Sigmoid colon (tissue), 7 donors: ENCODE measurements around the gene CD247. TPM values are rescaled to one million over a fixed set of nuclear protein-coding genes. Genes with fewer than 3 reads are reported as not detected.

Experiments used
- DNase-seq: peaks from one replicate; pipeline ENCODE4 v3.0.0-alpha.2; 2019
- H3K27ac ChIP-seq, 4 donors: fragments of 200-600 bp; sonication (generic); one replicate each; pipeline ENCODE4 v1.5.1; 2016 to 2019; ENCODE audit warnings: mild to moderate bottlenecking in 1 of 4
- H3K27me3 ChIP-seq, 3 donors: fragments of 200-600 bp; sonication (generic); one replicate each; pipeline ENCODE4 v1.5.1; 2019; ENCODE audit warnings: mild to moderate bottlenecking in 1 of 3
- H3K36me3 ChIP-seq, 4 donors: fragments of 200-600 bp; sonication (generic); one replicate each; pipeline ENCODE4 v1.5.1; 2016 to 2019
- H3K4me1 ChIP-seq, 4 donors: fragments of 200-600 bp; sonication (generic); one replicate each; pipeline ENCODE4 v1.5.1; 2017 to 2019
- H3K4me3 ChIP-seq, 4 donors: fragments of 200-600 bp; sonication (generic); one replicate each; pipeline ENCODE4 v1.5.1; 2017 to 2019; ENCODE audit warnings: mild to moderate bottlenecking in 2 of 4, moderate library complexity in 1 of 4
- H3K9me3 ChIP-seq, 4 donors: fragments of 200-600 bp in 3 of 4; sonication (generic) in 3 of 4; one replicate each; pipeline versions ENCODE4 v1.5.1 to v1.6.1; 2013 to 2019
- CTCF ChIP-seq, 4 experiments: fragments of 450-650 bp in 3 of 4; fragments of 200-600 bp in 1 of 4; IDR thresholded peaks; one replicate each; pipeline ENCODE4 v1.5.1; 2016 to 2019; ENCODE audit warnings: antibody characterized with exemption in 4 of 4, mild to moderate bottlenecking in 3 of 4, moderate library complexity in 2 of 4
- EP300 ChIP-seq, 4 donors: sonication (generic); formaldehyde crosslinking; IDR thresholded peaks; one replicate each; pipeline ENCODE4 v1.6.1; 2017; ENCODE audit warnings: antibody characterized with exemption in 4 of 4
- POLR2A ChIP-seq, 2 donors: fragments of 450-650 bp; IDR thresholded peaks; one replicate each; pipeline ENCODE4 v1.6.1; 2016; ENCODE audit warnings: antibody characterized with exemption in 2 of 2, mild to moderate bottlenecking in 2 of 2, moderate library complexity in 2 of 2
- POLR2AphosphoS5 ChIP-seq, 4 donors: sonication (generic); formaldehyde crosslinking; IDR thresholded peaks; one replicate each; pipeline ENCODE4 v1.6.1; 2017; ENCODE audit warnings: antibody characterized with exemption in 4 of 4
- WGBS, 2 donors: extraction: QIAGEN DNeasy Blood & Tissue Kit; methylation state at CpG; one replicate each; pipeline ENCODE4 v1.1.7; 2013; 5-methylcytosine and 5-hydroxymethylcytosine counted together
- intact Hi-C: fragments of 100-400 bp; cut with DNase I; formaldehyde crosslinking; loops from one replicate; pipeline ENCODE4 v1.15.1; 2023
- polyA plus RNA-seq, 3 donors: library from polyadenylated mRNA; stranded (reverse); fragments of 200-250 nt; gene quantifications; one replicate each; pipeline ENCODE4 v1.2.3, GENCODE V29; 2013
- total RNA-seq, 4 donors: library from RNA; depleted of rRNA; stranded (reverse); fragments of >200 nt; gene quantifications; one replicate each; pipeline ENCODE4 v1.1.0, GENCODE V29; 2016
- donor health status: healthy with polysubstance abuse.
- donor health status: Bipolar disorder and iron deficiency.
- donor health status: healthy.

The CD247 gene
- total and polyA plus RNA-seq, 7 donors, result 0.36 to 20.3 (median 1.4) TPM; not detected in 3

DNA sequence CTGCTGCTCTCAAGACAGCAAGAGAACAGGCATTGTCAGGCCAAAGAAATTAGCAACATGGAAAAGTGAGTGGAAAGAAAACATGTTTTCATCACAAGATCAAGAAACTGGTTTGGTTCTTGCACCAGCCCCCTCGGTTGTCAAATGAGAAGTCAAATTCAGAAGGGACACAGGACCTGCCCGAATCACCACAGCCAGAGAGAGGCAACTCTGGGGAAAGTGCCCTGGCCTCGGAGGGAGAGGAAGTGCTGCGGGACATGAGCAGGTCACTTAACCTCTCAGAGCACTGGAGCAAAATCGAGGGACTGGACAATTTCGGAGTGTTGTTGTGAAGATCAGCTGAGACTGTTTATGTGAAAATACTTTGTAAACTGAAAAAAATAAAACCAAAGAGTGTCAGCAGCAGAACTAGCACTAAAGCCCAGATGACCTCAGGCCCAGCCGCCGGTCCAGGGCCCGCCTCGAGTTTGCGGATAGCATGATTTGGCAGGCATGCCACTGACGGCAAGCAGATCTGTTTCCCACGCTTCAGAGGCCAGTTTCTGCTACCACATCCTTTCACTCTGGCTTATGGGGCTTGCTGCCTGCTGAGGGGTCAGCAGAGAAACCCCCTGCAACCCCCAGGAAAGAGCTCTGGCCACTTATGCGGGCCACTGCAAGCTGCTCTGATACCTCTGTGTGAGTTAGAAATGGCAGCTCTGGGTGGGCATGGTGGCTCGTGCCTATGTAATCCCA lies 32.1 kb downstream of the CD247 start:
- no peaks in the 10 kb centered on the region for H3K27me3 ChIP-seq
- H3K4me1 ChIP-seq, result no peaks in the 10 kb centered on the region
- H3K36me3 ChIP-seq, result no peaks in the 10 kb centered on the region
- DNase-seq, result no peak
- H3K27ac ChIP-seq, result no peak overlapping the region
- 66 to 77% methylated on average over 15 of the region's 15 CpGs for WGBS, 2 donors
- no peak overlapping the region for H3K4me3 ChIP-seq
- H3K9me3 ChIP-seq, result no peaks in the 10 kb centered on the region
- intact Hi-C loops, result no loop called here
- no peak for TF ChIP-seq POLR2A (IDR thresholded peaks at IDR 0.05)
- no peak for TF ChIP-seq POLR2AphosphoS5 (IDR thresholded peaks at IDR 0.05)
- no peak for TF ChIP-seq CTCF (IDR thresholded peaks at IDR 0.05)
- TF ChIP-seq EP300 (IDR thresholded peaks at IDR 0.05), result no peak

GRCh38 chr1:167484726-167485502 lies 33.4 kb downstream of the CD247 start:
- Histone ChIP-seq H3K27ac (no peak overlapping the region), H3K27me3 (no peaks in the 10 kb centered on the region), H3K36me3 (no peaks in the 10 kb centered on the region), H3K9me3 (no peaks in the 10 kb centered on the region), H3K4me1 (no peaks in the 10 kb centered on the region), H3K4me3 (no peak overlapping the region)
- intact Hi-C loops, result no loop called here
- 91 to 92% methylated on average over 12 of the region's 12 CpGs for WGBS, 2 donors
- DNase-seq, result no peak
- no peak for TF ChIP-seq POLR2AphosphoS5 (IDR thresholded peaks at IDR 0.05)
- TF ChIP-seq CTCF (IDR thresholded peaks at IDR 0.05), result no peak
- no peak for TF ChIP-seq POLR2A (IDR thresholded peaks at IDR 0.05)
- no peak for TF ChIP-seq EP300 (IDR thresholded peaks at IDR 0.05)

DNA sequence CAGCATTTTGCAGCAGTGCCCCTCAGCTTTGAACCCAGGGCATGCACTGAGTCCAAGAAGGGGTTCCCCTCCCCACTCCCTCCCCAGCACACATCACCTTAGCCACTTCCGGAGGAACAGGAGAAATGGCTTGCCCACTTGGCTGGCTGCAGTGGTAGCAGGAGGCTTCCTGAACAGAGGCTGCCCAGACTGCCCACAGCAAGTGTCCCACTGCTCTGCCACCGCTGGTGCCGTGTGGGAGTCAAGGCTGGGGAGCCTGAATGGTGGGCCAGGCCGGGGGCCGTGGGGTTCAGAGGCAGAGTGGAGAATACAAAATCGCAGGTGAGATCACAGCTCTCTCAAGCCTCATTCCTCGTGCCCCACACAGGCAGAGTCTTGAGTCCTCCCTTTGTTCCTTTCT lies 34.5 kb downstream of the CD247 start:
- intact Hi-C loops, result no loop called here
- 76 to 84% methylated on average over 7 of the region's 7 CpGs for WGBS, 2 donors
- Histone ChIP-seq H3K36me3 (no peaks in the 10 kb centered on the region), H3K4me1 (no peaks in the 10 kb centered on the region), H3K4me3 (no peak overlapping the region), H3K9me3 (no peaks in the 10 kb centered on the region), H3K27ac (no peak overlapping the region), H3K27me3 (no peaks in the 10 kb centered on the region)
- TF ChIP-seq CTCF (IDR thresholded peaks at IDR 0.05) (no peak), POLR2A (IDR thresholded peaks at IDR 0.05) (no peak), EP300 (IDR thresholded peaks at IDR 0.05) (no peak), POLR2AphosphoS5 (IDR thresholded peaks at IDR 0.05) (no peak)
- peak; percentile 26 for DNase-seq

GRCh38 chr1:167482184-167482583 lies 36.1 kb downstream of the CD247 start:
- no peak overlapping the region for H3K27ac ChIP-seq
- 79% methylated on average over 4 of the region's 4 CpGs for WGBS, 2 donors
- intact Hi-C loops, result no loop called here
- no peak overlapping the region for H3K4me3 ChIP-seq
- no peaks in the 10 kb centered on the region for H3K36me3 ChIP-seq
- no peaks in the 10 kb centered on the region for H3K4me1 ChIP-seq
- no peaks in the 10 kb centered on the region for H3K9me3 ChIP-seq
- no peaks in the 10 kb centered on the region for H3K27me3 ChIP-seq
- TF ChIP-seq CTCF (IDR thresholded peaks at IDR 0.05), result no peak
- TF ChIP-seq POLR2A (IDR thresholded peaks at IDR 0.05), result no peak
- no peak for TF ChIP-seq POLR2AphosphoS5 (IDR thresholded peaks at IDR 0.05)
- no peak for TF ChIP-seq EP300 (IDR thresholded peaks at IDR 0.05)
- peak; percentile 44 for DNase-seq
